OCI-LY3 (cell line): ENCODE data around the gene PPP1R9A.

ENCODE experiments used
- CTCF ChIP-seq: fragments of 200-600, 300-600 bp; sonication (generic); IDR thresholded peaks from 2 replicates; pipeline ENCODE4 v1.5.1; 2014; ENCODE audit warnings: antibody characterized with exemption, low read length, low read depth
- EZH2phosphoT487 ChIP-seq: fragments of 200-600 bp; shearing (Covaris generic); IDR thresholded peaks from 2 replicates; pipeline ENCODE4 v1.6.1; 2018; ENCODE audit warnings: antibody characterized with exemption, mixed run types, low read depth

DNA sequence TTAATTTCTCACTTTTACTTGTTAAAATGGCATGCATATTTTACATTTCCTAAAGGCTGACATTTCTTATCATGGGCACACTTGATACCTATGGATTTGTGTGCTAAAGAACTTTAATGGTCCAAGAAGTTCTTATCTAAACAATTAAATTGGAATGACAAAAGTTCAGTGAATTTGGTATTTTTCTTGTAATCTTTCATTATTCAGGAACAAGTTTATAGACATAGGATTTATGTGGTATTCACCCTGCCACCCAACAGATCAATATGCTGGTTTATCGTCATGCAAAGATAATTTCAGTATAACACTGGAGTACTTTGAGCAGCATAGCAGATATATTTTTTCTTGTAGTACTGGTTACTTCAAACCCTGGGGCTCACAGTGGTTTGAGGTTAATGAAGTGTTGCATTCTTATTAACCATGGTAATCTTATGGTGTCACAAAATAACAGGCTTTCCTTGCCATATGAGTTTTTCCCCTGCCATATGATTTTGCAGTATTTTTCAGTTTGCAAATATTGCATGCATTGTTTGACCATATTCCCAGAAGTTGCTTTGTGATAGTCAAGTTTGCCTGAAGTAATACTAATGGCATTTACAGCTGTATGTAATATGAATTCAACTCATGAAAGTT lies 148.8 kb downstream of the PPP1R9A start:
- TF ChIP-seq CTCF (no peak), EZH2phosphoT487 (no peak)
